ENCODE measurements around the gene RCSD1.

Gene RCSD1

DNA sequence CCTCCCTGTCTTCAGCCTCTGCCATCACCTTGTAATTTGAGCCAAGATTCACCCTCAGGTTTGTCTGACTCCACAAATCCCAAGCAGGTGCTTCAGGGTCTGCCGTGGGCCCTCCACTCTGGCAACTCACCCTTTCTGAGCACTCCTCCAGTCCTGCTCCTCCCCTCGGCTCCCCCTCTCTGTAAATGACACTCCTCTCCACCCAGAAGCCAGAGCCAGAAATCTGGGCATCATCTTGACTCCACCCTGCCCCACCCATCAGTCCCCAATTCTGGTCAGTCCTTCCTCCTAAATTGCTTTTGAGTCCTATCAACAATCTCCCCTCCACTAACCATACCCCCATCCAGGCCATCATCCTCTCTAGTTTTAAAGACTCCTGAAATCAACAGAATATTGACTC, 40.5 kb downstream of the RCSD1 start:
- no peak for DNase-seq

DNA sequence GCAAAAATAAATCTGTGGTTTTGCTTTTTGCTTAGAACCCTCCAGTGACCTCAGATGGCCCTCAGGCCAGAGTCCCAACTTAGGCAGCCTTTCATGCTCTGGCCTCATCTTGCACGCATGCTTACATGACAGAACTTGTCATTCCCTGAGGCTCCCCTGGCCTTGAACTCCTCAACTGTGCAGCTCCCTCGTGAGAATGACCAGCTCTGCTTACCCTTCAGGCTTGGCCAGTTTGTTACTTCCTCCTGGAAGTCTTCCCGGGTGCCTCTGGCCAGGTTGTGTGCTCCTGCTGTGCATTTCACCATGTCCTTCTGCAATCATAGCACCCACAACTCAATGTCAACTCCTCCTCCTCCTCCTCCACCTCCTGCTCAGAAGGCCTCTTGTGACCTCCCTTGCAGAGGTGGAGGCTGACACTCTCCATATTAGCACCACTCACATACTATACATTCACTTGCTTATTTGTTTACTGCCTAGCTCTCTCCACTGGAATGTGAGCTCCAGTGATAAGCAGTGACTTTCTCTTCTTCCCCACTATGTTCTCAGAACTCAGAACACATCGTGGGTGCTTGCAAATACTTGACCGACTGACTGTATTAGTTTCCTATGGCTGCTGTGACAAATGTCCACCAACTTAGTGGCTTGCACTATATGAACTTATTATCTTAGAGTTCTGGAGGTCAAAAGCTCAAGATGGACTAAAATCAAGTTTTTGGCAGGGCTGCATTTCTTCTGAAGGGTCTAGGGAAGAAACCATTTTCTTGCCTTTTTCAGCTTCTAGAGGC, 41.9 kb downstream of the RCSD1 start:
- DNase-seq: no peak

DNA sequence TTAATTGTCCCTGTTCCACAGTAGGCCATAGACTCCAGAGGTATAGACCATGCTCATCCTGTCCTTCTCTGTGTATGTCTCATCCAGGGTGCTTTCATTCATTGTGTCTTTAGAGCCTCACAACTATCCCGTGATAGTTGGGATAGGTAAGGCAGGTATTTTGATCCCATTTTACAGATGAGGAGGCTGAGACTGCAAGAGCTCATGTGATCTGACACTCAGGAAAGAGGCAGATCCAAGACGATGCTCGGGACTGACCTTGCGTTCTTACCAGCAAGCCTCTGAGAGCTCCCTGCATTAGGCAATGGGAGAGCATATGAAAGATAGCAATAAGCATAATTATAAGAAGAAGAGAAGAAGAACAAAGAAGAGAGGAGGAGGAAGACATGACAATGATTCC, 42.8 kb downstream of the RCSD1 start:
- DNase-seq: no peak

DNA sequence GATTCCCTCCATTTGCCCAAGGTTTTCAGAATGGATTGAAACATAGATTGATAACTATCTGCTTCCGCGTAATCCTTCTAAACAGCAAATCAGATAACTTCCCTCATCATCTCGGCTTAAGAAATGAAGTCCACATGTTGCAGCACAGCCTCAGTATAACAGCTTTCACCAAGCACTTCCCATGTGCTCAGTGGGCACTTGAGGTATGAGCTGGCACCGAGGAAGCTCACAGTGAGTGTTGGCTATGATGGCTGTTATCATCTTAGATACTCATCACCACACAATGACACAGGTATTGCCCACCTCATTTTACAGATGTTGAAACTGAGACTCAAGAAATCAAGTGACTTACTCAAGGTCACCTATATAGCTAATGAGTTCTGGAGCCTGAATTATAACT, 43.2 kb downstream of the RCSD1 start:
- no peak for DNase-seq

DNA sequence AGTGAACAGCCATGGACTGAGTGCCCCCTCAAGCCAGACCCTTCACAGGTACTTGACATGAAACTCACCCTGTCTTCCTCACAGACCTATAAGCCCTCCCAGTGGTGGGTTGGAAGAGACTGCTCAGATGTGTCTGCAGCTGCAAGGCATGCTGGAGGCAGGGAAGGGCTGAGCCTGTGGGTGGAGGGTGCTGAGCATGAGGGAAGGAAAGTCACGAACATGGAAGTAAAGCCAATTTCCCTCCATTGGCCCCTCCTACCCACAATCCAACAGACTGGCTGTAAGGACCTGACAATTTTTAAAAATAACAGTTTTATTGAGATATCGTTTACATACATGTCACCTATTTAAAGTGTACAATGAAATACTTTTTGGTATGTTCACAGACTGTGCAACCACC, 44.1 kb downstream of the RCSD1 start:
- DNase-seq: no peak

DNA sequence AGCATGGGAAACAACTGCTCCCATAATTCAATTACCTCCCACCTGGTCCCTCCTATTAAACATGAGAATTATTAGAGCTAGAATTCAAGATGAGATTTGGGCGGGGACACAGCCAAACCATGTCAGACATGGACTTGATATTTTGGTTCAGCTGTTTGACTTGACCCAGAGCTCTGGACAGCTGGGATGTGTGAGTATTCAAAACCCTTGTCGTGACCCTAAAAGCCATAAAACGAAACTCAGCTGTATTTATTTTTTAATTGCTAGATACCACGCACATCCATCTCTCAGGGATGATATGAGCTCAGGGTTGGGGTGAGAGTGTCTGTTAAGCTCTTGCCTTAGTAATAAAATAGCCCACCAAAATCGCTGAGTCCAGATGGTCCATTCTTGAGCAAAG, 45.4 kb downstream of the RCSD1 start:
- no peak for DNase-seq

DNA sequence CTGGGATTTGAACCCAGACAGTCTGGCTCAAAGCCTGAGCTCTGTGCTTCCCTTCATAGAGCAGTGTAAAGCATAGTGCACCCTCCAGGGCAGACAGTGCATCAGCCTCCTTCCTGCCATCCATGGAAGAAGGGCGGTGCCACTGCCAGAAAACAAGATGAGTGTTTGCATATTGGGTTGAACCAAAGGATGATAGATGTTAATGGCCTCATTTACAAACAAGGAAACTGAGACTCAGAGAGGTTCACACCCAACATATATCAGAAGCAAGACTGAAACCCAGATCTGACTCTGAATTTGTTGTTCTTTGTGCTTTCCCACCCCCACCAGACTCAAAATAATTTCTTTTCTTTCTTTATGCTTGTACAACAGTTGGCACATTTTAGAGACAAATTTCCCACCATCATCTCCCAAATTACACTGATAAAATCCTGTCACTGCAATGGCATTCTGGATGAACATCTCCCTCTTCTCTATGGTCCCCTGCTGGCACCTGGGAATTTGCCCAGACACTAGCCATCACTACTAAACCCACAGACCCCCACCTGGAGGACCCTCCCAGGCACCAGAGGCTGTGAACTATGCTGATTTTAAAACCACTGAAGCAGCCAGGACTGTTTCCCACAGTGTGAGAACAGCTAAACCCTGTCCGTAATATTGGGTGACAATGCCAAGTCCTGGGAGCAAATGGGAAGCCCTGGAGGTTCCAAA, 46.3 kb downstream of the RCSD1 start:
- no peak for DNase-seq

DNA sequence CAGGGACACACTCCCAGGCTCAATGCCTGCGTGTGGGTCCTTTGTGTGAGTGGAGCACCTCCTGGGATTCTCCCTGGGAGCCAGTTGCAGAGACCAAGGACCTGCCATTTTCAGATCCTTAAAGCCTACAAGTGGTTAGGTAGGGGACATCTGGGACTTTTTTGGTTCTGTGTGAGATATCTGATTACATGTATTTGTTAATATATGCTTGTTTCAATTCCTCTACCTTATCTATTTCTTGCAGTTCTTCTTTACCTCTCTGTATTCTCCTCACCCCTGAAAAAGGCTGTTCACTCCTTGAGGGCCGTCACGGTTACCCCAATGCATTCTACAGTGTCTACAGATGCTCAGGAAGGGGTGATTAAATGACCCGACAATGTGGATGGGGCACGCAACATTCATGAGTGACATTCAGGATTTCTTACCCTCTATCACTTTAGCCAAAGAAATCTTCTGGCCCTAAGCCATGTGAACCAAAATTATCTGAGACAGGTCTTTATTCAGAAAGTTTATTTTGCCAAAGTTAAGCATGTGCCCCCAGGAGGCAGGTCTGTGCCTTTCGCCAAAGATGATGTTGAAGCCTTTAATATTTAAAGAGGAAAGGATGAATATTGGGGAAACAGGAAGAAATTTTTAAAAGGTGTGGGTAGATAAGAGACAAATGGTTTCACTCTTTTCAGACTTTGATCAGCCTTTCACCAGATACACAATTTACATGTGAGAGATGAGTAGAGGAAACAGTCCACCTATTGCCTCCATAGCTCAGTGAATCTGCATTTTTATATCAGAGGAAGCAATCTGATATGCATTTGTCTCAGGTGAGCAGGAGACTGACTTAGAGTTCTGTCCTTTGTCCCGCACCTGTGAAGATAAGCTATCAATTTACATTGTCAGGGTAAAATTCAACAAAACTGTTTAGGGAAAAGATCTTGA, 47.1 kb downstream of the RCSD1 start:
- DNase-seq: no peak

DNA sequence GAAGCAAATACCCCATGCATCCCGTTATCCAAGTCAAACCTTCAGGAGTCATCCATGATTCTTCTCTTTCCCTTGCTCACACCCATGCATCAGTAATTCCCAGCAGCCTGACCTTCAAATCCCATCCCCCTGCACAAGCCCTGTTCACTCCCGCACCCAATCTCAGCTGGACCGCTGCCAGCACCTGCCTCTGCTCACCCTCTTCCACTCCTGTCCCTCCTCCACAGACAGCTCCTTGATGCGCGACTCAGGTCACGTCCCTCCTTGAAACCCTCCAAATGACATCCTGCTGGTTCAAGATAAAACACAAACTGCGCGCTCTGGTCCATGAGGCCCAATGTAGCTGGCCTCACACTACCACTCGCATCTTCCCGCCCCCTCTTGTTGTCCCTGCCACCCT, 48.4 kb downstream of the RCSD1 start:
- DNase-seq: no peak

DNA sequence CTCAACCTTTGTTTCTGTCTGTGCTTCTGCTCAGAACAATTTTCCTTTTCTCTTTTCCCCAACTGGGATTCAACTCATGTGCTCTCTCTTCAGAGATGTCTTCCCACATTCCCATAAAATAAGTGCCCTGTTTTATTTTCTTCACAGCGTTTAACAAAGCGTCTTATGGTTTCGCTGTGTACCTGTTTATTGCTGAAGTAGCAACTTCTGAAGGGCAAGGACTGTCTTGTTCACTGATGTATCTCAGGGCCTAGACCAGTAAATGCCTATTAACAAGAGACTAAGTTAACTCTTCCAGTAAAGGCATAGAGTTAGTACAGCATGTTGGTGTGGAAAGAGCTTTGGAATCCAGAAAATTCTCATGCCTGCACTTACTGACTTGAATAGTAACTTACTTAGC, 48.8 kb downstream of the RCSD1 start:
- DNase-seq: no peak

DNA sequence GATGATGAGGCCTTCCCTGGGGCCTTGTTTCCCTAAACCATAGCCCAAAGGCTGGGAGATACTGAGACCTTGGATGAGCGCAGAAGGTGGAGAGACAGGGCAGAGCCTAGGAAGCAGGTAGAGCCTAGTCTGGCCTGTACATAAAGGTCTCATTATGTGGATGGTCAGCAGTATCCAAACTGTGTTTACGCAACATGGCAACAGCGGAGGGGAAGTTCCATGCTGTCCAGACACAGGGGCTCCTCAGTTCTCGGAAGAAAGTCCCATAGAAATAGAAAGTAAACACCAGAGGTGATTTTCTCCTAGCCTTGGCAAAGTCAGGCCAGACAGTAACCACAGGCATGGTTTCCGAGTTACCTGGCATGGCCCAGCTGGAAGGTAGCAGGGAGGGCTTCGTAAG, 49.7 kb downstream of the RCSD1 start:
- no peak for DNase-seq

DNA sequence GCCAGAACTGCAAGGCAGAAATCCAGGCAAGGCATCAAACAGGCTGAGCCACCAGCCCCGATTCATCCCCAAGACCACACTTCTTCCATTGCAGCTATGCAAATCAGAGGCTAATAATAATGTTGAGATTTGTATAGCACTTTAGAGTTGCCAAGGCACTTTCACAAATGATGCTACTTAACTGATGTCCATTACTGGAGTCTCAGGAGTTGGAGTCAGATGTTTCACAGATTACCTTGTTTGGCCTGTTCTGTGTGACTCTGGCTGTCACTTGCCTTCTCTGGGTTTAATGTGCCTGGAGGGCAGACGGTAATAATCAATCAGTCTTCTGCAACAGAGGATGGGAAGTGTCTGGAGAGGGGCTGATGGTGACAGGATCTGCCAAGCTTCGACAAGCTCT, 51.0 kb downstream of the RCSD1 start:
- DNase-seq: no peak

DNA sequence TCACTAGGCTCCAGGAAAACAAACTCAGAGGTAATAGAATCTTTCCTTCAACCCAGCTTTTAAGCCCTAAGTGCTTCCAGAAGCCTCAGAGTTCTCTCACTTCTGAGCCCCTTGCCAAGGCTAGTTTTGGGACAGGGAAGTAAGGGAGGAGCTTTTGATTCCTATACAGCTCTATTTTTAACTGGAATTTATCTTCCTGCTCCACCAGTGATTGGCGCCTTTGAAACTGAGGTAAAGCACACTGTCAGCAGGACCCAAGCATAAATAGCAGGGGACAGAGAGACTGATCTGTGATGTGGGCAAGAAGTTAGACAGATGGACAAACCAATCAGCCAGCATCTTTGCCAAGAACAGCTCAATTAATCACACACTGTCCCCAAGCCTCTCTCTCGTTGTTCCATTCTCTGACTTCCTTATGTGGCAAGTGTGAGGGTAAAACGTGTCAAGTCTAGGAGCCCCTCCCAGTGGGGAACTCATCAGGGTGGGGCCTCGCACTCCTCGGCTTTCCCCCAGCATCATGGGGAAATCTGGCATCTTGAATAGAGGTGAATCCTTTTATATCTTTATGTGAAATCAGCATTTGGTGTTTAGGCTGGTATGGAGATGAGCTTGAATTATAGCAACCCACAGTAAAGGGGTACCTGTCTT, 51.5 kb downstream of the RCSD1 start:
- no peak for DNase-seq

DNA sequence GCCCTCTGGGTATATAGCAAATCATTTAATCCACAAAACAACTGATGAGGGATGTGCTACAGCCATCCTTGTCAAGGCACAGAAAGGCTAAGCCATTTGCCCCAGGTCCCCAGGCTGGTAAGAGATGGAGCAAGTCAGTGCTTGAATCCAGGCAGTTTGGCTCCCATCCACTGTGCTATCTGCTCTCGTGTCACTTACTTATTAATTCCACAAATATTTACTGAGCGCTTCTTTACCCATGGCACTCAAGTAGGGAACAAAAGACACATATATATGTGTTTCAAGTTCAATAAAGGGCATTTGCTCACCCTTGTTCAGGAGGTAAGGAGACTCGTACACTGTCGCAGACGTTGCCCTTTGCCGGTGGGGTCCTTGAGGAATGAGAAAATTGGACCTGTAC, 53.2 kb downstream of the RCSD1 start:
- no peak for DNase-seq

DNA sequence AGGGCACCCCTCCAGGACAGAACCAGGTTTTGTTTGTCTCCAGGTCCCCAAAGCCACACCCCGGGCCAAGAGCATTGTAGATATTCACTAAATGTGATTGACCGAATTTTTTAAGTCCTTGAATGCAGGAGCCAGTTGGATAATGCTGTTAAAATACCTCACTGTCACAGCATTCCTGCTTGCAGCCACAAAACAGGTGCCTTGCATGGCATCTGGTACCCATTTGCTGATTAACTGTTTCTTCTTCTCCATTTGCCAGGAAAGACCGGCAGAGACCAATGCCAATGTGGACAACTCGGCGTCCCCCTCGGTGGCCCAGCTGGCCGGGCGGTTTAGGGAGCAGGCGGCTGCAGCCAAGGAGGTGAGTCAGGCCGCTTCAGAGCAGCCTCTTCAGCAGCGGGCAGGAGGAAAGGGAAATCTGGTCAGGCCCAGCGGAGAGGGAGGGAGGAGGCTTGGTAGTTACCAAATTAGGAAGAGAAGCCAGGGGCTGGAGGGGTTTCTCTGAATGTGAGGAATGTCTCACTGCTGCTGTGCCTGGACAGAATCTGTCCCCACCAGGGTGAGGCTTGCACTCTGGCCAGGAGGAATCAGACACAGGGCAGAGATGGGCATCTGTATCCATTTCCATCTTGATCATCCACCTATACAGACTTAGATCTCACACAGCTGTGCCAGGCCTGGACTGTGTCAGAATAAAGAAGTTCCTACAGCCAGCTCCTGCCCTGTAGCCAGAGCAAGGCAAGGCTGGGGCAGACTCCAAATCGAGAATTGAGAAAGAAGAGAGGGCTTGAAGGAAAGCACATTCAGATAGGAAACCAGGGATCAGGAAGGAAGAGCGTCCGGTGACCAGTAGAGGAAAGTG, 53.8 kb downstream of the RCSD1 start:
- no peak for DNase-seq

DNA sequence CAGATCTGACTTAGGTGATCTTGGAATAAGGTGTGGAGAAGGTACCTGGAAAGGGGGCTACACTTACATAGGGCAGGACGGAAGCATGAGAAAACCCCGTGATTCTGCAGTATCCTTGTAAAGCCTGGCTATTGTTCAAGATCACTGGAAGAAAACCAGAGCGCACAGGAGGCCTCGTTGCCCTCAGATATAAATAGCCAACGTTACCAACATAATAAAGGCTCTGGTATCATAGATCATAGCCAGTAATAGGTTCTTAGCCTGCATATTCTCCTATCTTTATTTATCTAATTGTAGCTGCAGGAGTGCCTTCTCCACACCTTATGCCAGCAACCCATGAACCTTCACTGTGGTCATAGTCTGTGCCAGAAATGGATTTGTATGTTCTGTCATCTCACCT, 55.8 kb downstream of the RCSD1 start:
- DNase-seq: no peak

DNA sequence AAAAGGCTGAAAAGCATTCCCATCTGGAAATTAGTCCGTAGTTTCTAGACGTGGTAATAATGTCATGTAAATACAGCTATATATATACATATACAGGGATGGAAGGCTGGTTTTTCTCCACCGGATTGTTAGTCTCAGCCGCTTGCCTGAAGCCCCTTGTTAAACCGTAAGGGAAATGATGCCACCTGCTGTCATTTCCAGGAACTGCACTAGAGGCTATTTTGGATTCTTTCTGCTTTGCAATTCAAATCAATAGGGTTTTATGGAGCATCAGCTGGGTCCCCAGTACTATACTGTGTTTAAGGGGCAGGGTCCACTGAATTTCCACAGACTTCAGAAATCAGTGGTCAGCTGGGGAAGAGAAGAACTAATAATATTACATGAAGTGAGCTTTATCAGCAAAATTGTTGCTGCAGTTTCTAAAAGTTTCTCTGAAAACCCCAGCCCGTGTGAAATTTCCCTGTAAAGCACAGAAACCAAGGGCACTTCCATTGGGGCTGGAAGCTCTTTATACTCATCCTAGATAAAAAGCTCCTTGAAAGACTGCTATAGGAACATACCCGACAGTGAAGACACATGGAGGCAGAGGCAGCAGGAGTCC, 58.0 kb downstream of the RCSD1 start:
- peak; percentile 23 for DNase-seq

DNA sequence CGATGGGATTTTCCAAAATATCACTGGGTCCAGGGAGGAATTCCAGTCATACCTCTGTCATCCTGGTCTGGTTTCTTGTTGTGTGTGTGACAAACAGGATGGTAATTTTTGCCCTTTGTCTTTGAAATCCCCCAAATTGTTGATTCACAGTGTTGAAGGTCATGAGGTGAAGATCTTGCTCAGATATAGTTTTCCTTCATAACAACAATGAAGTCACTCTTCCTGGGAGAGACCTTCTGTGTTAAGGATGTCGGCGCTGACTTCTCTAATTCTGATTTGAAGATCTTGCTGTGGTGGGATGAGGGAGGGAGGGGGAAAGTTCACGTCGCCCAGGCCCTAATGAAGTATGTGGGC, 59.5 kb downstream of the RCSD1 start:
- DNase-seq: no peak

DNA sequence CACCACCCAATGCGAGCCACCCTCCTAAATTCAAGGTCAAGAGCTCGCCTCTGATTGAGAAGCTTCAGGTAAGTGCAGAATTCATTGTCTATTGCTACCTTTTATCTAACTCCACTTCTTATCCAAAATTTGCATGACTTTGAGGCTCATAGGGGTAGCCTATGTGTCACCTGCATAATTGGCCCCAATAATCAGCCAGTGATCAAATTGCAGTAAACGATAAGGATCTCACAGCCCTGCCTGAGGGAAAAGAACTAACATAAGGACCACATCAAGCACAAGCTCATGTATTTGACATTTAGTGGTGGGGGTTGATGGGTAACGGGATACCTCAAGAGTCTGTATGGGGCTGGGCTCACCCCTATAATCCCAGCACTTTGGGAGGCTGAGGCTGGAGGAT, 60.0 kb downstream of the RCSD1 start:
- DNase-seq: no peak

DNA sequence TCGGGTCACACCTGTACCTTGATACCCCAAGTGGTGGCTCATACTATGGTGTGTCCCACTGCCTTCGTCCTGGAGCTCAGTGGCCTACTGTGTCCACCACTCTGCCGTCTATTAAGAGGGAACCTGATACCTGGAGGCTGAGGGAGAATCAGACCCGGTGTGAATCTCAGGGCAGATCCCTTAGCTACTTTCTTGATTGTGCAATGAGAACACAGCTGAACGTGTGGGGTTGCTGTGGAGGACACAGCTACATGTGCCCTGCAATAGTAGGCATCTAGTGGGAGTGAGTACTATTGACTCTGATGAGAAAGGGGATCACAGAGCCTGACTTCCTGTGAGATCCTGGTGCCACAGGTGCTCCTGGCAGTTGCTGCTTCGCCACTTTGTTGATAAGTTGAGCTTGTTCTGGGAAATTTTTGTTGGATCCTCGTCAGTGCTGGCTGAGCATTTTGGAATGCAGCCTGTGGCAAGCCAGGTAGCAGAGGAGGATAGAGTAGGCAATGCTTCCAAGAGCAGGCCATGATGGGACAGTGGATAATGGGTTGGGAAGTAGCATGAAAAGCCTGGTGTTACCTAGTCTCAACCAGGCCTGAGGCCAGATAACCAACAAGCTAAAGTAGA, 63.5 kb downstream of the RCSD1 start:
- no peak for DNase-seq

DNA sequence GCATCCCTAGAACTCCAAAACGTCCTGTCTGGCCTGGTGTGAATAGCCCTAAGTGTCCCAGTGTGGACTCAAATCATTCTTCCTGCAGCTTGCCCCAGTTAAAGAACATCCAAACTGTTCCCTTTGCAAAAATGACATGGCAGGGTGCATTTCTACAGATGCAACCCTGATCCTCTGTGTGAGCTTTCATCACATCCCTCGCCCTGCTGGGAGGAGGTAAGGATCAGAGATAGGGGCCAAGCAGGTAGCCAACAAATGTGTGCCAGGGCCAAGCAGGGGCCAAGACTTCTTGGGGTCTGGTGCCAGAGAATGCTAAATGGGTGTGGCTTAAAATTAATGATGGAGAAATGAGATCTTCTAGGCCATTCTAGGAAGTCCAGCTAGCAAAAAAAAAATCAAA, 64.7 kb downstream of the RCSD1 start:
- DNase-seq: no peak
